GM19035 (cell line): ENCODE measurements around the gene ZFP28.

ENCODE experiments used
- ATAC-seq: cut with Tn5 transposase; IDR thresholded peaks from one replicate; pipeline ENCODE4 v1.9.1; 2021; ENCODE audit not compliant: unreplicated experiment

ZFP28 gene

DNA sequence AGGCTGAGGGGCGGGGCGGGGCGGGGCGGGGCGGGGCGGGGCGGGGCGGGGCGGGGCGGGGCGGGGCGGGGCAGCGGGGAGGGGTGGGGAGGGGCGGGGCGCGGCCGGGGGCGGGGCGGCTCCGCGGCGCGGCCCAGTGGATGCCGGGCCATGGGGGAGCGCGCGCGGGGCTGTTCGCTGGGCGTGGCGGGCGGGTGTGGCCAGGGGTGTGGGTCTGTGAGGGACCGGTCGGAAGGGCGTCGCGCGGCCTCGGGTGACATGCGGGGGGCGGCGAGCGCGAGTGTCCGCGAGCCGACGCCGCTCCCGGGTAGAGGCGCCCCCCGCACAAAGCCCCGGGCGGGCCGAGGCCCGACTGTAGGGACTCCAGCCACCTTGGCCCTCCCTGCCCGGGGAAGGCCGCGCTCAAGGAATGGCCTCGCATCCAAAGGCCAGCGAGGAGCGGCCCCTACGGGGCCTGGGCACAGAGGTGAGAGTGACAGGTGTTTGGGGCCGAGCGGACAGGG, at the start of gene ZFP28:
Gene ZFP28, plus strand, starts transcription at position 188 of the 503 bp plus-strand sequence. Its CDS starts 71 bp downstream, at position 259.
- peak; percentile 37 for ATAC-seq

DNA sequence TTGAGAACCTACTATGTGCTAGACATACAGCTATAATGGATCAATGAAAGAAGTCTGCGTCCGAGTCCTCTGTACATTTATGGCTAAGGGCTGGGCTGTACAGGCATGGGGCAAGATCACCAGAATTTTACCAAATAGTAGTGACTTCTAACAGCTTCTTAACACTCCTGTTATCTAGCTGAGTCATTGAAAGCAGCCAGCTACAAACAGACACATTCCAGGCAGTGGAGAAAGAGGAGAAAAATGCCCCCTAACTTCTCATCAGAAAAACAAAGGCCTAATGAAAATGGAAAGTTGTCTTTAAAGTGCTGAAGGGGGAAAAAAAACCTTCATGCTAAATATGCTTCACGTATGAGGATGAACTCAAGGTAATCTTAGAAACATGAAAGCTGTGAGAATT, 47.3 kb upstream of the ZFP28 start:
- ATAC-seq, result no peak

DNA sequence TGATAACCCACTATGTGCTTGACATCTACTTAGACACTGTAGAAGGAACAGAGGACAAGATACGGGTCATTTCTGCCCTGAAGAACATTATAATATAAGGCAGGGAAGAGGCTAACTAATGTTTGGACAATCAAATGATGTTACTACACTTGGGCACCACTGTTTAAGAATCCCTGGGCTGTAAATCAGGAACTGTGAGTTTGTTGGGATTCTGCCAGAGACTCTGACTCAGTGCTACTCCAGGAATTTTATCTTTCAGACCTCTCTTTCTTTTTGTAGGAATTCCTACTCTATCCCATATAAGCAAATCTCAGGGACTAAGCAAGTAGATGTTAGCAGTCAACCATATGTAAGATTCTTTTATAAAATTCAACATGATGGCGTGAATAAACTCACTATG, 34.2 kb upstream of the ZFP28 start:
- ATAC-seq, result no peak

DNA sequence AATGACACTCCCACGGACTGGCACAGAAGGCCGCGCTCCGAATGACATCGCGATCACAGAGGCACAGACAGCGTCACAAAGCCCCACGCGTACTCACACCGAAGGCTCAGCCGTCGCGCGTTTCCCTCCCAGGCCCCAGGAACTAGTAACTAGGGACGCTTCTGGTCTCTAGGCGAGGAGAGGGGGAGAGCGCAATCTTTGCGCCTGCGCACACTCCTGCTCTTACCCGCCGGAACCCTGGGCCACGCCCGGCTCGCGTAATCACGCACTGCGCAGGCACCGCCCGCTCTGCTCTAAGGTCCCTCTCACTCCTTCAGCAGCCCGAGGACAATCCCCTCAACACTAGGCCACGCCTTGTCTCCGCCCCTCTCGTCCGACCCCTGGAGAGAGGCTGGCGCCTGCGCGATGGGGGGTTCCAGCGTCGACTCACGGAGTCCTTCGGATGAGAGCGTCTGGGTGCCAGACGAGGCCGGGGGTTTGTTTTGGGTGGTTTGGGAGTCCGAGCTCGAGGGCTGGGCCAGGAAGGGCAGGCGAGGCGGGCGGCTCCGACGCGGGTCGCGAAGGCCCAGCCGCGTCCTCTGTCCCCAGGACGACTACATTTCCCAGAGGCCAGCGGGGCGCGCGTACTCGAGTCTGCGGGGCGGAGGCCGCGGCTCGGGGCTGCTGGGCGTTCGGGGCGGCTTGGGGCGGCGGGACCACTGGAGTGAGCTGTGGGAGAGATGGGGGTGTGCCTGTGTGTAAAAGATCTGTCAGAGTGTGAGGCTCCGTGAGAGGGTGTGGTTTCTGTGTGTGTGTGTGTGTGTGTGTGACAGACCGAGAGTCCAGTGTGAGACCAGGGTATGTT, 31.1 kb upstream of the ZFP28 start, which contains the start of gene ZNF471:
Gene ZNF471, plus strand, starts transcription at position 410 of the 844 bp plus-strand sequence. CDS start 3,717 bp downstream, outside the sequence.
- ATAC-seq, result no peak

DNA sequence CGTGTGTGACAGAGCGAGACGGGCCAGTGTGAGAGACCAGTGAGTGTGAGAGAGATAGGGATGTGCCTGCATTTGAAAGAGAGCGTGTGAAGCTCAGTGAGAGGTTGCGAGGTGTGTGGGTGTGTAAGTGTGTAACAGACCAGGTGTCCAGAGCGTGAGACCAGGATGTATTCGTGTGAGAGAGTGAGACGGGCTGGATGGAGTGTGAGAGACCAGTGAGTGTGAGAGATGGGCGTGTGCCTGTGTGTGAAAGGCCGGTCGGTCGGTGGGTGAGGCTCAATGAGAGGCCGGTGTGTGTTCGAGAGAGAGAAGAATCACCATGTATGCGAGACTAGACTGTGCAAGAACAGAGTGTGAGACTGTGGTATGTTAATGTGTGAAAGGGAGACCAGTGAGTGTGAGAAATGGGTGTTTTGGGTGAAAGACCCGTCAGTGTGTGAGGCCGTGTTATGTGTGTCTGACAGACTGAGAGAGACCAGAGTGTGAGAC, 30.4 kb upstream of the ZFP28 start:
- ATAC-seq, result no peak

DNA sequence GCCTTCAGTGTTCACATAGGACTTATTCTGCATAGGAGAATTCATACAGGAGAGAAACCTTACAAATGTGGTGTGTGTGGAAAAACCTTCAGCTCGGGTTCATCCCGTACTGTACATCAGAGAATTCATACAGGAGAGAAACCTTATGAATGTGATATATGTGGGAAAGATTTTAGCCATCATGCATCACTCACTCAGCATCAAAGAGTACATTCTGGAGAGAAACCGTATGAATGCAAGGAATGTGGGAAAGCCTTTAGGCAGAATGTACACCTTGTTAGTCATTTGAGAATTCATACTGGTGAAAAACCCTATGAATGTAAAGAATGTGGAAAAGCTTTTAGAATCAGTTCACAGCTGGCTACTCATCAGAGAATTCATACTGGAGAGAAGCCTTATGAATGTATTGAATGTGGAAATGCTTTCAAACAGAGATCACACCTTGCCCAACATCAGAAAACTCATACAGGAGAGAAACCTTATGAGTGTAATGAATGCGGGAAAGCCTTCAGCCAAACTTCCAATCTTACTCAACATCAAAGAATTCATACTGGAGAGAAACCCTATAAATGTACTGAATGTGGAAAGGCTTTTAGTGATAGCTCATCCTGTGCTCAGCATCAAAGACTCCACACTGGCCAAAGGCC, 13.4 kb upstream of the ZFP28 start:
- ATAC-seq, result no peak

DNA sequence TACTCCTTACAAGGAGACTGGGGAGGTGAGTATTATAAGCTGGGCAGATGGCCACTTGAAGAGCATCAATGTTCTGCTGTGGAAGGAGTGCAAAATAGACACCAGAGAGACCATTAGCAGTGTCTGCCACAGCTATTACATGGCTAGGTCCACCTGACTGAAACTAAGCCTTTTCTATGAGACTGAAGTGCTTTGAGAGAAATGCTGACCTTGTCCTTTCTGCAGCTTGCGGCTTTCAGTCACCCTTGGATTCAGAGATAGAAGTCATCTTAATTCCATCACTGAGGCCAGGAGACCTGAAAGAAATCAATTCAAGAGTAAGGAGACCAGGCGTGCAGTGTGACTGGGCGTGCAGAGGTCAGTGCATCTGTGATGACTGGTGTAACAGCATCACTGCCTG, 1.3 kb upstream of the ZFP28 start:
- ATAC-seq, result no peak

DNA sequence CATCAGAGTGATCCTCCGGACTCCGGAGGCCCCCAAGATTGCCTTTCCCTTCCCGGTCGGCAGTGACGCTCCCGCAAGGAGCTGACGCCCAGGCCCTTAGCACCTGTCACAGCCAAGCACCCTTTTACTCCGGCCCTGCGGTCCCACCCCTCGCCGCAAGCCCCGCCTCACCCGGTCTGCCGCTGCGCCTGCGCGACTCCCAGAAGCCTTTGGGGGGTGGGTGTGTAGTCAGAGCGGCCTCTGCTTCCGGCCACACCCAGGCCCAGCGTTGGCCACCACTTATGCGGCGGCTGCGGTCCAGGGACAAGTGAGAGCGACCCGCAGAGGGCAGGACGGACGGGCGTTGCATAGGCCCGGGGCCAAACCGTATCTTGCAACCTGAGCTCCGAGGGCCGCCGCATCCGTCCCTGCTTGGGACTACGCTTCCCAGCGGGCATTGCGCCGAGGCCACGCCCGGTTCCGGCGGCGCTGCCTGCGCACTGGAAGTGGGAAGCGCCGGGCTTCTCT, 441 bp upstream of the ZFP28 start:
- ATAC-seq, result peak; percentile 52

DNA sequence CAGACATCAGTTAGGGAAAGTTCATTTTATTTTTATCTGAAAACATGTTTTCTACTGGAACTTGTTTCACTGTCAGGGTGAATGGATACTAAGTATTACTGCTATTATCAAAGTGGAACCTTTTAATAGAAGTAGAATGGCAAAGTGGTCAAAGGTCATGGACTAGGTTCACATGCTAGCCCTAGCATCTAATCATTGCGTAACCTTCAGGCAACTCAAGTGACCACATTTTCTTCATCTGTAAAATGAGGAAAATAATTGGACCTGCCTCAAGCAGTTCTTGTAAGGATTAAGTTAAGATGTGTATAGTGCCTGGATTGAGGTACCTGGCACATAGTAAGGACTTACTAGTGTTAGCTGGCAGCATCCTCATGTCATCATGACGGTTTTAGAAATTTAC, 5.0 kb downstream of the ZFP28 start:
- ATAC-seq, result no peak

DNA sequence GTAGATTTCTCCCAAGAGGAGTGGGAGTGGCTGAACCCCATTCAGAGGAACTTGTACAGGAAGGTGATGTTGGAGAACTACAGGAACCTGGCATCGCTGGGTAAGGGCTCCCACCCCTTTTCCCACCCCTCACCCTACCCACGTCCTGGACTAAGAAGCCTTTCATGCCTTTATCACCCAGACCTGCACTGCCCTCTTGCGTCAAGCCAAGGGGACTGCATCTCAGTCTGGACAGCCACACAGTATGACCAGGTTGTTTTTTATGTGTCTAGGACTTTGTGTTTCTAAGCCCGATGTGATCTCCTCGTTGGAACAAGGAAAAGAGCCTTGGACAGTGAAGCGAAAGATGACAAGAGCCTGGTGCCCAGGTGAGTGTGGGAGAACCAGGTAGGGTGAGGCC, 8.8 kb downstream of the ZFP28 start:
- no peak for ATAC-seq

DNA sequence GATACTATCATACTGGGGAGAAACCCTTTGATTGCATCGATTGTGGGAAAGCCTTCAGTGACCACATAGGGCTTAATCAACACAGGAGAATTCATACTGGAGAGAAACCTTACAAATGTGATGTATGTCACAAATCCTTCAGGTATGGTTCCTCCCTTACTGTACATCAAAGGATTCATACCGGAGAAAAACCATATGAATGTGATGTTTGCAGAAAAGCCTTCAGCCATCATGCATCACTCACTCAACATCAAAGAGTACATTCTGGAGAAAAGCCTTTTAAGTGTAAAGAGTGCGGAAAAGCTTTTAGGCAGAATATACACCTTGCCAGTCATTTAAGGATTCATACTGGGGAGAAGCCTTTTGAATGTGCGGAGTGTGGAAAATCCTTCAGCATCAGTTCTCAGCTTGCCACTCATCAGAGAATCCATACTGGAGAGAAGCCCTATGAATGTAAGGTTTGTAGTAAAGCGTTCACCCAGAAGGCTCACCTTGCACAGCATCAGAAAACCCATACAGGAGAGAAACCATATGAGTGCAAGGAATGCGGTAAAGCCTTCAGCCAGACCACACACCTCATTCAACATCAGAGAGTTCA, 15.6 kb downstream of the ZFP28 start:
- ATAC-seq, result no peak

DNA sequence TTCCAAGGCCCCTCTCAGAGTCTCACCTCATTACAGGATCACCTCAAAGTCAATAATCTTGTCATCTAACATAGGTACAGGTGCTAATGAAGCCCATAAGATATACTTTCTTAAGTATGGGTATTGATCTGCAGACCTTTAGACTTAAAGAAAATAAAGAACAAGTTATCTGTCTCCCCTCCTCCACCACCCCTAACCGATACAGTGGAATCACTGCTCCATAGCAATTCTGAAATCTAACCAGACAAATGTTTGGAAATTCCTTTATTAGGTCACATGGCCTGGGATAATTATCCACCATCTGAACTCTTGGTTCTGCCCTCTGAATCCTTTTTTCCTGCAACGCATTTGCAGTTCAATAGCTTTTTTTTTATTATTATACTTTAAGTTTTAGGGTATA, 24.0 kb downstream of the ZFP28 start:
- no peak for ATAC-seq

DNA sequence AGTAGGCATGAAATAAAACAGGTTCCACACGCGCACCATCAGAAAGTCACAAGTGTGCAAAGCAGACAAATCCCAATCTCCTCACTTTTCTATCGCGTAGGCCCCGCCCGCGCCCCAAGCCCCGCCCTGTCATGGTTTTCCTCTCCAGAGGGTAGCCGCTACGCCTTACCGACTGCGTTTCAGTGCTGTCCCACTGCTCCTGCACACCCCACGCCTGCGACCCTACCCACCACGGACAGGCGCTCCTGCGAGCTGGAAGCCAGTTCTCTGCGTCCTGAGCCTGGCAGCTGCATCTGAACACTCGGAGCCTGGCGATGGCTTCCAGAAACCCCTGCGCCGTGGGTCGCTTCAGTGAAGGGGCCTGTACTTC, 28.1 kb downstream of the ZFP28 start:
- peak; percentile 10 for ATAC-seq

DNA sequence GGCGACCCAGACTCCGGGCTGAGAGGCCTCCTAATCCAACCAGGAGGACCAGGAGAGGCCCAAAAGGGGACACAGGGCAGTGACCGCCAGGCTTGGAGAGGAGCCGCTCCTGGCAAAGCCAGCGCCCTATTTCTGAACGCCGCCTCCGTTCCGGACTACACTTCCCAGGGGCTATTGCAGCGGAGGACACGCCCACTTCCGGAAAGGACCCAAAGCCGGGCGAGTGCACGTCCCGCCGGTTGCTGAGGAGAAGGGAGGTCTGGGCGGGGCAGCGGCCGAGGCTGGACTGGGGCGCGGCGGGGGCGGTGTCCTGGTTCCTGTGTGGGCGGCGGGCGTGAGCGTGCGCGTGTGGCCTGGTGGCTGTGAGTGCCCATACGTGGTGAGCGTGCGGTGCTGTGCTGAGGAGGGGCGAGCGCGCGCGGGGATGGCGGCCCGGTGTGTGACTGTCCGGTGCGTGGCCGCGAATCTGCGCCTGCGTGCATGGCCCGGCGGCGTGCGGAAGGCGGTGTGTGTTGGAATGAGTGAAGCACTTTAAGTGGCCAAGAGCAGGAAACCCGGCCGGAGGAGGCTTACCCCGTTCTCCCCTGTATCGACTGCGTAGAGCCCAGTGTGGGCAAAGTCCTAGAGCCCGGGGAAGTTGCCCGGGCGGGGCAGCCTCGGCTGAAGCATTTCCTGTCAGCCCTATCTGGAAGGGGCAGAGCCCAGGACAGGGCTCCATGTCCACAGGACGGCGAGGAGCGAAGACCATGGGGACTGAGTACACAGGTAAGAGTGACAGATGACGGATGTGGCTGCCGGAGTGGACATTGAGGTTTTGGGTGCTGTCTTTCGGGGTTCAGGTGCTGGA, 28.7 kb downstream of the ZFP28 start, which contains the start of gene ZNF470:
Gene ZNF470, plus strand, starts transcription at position 195 of the 847 bp plus-strand sequence. CDS start 2,844 bp downstream, outside the sequence.
- ATAC-seq, result peak; percentile 97

DNA sequence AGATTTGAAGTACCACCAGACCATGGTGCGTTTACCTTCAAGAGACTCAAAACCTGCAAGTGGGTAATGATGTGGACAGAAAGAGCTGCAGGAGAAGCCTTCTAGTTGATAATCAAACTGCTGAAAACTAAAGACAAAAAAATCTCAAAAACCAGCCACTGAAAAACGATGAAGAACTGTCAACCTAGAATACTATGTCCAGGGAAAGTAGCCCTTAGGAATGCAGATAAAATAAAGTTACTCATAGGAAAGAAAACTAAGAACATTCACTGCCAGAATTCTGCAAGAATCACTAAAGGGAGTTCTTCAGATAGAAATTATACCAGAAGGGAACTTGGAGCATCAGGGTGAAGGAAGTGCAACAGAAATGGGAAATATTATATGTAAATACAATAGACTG, 33.8 kb downstream of the ZFP28 start:
- ATAC-seq, result no peak

DNA sequence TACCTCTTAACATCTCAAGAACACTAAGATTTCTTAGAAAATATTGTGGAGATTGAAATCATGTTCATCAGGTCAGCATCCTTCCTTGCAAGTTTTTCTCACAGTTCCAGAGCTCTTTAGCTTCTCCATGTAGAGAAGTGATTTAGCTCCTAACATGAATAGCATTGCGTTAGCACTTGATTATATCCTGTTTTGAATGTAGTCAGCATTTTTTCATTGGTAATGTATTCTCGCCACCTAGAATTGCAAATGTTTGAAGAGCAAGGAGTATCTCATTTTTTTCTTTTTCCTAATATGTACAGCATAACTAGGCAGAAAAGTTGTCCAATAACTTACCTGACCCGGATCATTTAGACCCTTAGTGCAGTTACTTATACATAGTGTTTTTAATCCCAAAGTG, 35.2 kb downstream of the ZFP28 start:
- no peak for ATAC-seq

DNA sequence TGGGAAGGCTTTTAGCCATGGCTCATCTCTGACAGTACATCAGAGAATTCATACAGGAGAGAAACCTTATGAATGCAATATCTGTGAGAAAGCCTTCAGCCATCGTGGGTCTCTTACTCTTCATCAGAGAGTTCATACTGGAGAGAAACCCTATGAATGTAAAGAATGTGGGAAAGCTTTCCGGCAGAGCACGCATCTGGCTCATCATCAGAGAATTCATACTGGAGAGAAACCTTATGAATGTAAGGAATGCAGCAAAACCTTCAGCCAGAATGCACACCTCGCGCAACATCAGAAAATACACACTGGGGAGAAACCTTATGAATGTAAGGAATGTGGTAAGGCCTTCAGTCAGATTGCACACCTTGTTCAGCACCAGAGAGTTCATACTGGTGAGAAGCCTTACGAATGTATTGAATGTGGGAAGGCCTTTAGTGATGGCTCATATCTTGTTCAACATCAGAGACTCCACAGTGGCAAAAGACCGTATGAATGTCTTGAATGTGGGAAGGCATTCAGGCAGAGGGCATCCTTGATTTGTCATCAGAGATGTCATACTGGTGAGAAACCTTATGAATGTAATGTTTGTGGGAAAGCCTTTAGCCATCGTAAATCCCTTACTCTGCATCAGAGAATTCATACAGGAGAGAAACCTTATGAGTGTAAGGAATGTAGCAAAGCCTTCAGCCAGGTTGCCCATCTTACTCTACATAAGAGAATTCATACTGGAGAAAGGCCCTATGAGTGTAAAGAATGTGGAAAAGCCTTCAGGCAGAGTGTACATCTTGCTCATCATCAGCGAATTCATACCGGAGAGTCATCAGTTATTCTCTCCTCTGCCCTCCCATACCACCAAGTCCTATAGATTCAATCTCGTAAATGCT, 39.2 kb downstream of the ZFP28 start:
- no peak for ATAC-seq

DNA sequence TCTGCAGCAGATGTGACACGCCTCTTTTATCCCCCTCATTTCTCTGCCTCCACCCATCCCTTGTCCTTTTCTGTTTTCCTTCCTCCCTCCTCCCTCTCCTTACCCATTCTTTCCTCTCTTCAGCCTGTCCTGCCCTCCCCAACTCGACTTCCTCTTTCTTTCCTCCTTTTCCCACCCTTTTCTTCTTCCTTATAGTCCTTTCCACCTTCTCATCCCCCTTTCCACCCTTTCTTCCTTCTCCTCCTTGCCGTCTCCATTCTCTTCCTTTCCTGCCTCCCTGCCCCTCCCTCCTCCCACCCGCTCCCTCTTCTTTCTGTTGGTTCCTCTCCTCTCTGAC, 55.7 kb downstream of the ZFP28 start:
- no peak for ATAC-seq

DNA sequence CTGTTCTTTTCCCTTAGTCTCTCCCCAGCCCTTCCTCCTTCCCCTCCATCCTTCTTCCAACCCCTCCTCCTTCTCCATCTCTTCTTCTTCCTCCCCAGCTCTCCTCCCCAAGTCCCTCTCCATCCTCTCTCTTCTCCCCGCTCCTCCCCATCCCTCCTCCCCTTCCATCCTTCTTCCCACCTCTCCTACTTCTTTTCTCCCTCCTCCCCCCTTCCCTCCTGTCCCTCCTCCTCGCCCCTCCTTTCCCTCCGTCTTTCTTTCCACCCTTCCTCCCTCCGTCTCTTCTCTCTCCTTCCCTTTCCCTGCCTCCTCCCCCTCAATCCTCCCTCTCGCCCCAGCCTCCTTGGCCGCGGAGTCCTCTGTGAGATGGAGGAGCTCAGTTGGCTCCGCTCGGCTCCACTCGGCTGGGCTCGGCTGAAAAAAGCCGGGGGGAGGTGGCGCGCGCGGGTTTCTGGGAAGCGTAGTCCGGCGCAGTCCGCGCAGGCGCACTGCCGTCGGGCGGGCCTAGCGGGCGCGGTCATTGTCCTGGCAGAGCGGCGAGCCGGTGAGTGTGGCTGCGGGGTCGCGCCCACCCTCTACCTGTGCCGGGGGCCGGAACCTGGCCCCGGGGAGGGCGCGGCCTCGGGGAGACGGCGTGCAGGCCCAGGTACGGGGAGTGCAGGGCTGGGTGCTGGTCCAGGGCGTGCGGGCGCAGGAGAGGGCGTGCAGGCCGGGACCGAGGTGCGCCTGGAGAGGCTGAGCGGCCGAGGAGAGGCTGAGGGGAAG, 56.2 kb downstream of the ZFP28 start, which contains the start of gene ZNF71:
Gene ZNF71, plus strand, starts transcription at position 520 of the 765 bp plus-strand sequence. CDS start 6,257 bp downstream, outside the sequence.
- peak; percentile 92 for ATAC-seq
